CD14-positive monocyte (primary cell): ENCODE data around the gene OCSTAMP. TPM values are rescaled to one million over a fixed set of nuclear protein-coding genes. Genes with fewer than 3 reads are reported as not detected.

Experiments
- DNase-seq, 3 donors: peaks; one replicate each; pipeline ENCODE4 v3.0.0-alpha.2; 2011 to 2022
- H2AFZ ChIP-seq: 2 replicates; pipeline ENCODE4 v1.6.0; 2012; ENCODE audit warnings: mild to moderate bottlenecking, low read depth, low read length, inconsistent platforms; ENCODE audit not compliant: insufficient read depth, poor library complexity, severe bottlenecking
- H3K27ac ChIP-seq, 2 donors: 1 replicate in 1 of 2; 2 replicates in 1 of 2; pipeline ENCODE4 v1.5.1; 2012 to 2013; ENCODE audit warnings: low read length in 2 of 2, control low read depth in 1 of 2, inconsistent platforms in 1 of 2, low read depth in 1 of 2, mild to moderate bottlenecking in 1 of 2
- H3K27me3 ChIP-seq, 2 donors: one replicate each; pipeline versions ENCODE4 v1.6.0 to v1.6.1; 2011 to 2013; ENCODE audit warnings: low read length in 2 of 2; ENCODE audit not compliant: control insufficient read depth in 2 of 2, insufficient read depth in 2 of 2
- H3K36me3 ChIP-seq, 2 donors: replicated peaks in 1 of 2; 1 replicate in 1 of 2; 2 replicates in 1 of 2; pipeline versions ENCODE4 v1.5.1 to v1.6.1; 2012 to 2013; ENCODE audit warnings: low read length in 2 of 2, control low read depth in 1 of 2, inconsistent platforms in 1 of 2, mild to moderate bottlenecking in 1 of 2; ENCODE audit not compliant: insufficient read depth in 2 of 2, control insufficient read depth in 1 of 2
- H3K4me1 ChIP-seq, 2 donors: 1 replicate in 1 of 2; 2 replicates in 1 of 2; pipeline versions ENCODE4 v1.5.1 to v1.6.1; 2012 to 2013; ENCODE audit warnings: low read length in 2 of 2, control low read depth in 1 of 2, inconsistent platforms in 1 of 2, mild to moderate bottlenecking in 1 of 2, moderate library complexity in 1 of 2; ENCODE audit not compliant: insufficient read depth in 2 of 2, control insufficient read depth in 1 of 2
- H3K4me2 ChIP-seq: replicated peaks from 2 replicates; pipeline ENCODE3; 2012; ENCODE audit warnings: low read length, moderate library complexity, mild to moderate bottlenecking; ENCODE audit not compliant: poor library complexity, severe bottlenecking; ENCODE audit errors: extremely low read depth
- H3K4me3 ChIP-seq, 3 experiments: fragments of 200-600 bp in 1 of 3; sonication (generic) in 1 of 3; replicated peaks in 1 of 3; 1 replicate in 2 of 3; 2 replicates in 1 of 3; pipeline ENCODE4 v1.5.1; 2011 to 2013; ENCODE audit warnings: low read length in 3 of 3, mild to moderate bottlenecking in 3 of 3, control low read depth in 2 of 3, low read depth in 2 of 3, inconsistent platforms in 1 of 3, moderate library complexity in 1 of 3
- H3K79me2 ChIP-seq: 2 replicates; pipeline ENCODE4 v1.6.0; 2012; ENCODE audit warnings: mild to moderate bottlenecking, control low read depth, inconsistent platforms, low read length, moderate library complexity; ENCODE audit not compliant: insufficient read depth
- H3K9ac ChIP-seq: 2 replicates; pipeline ENCODE4 v1.6.0; 2017; ENCODE audit warnings: low read length, mild to moderate bottlenecking; ENCODE audit not compliant: insufficient read depth, poor library complexity, severe bottlenecking
- H3K9me3 ChIP-seq, 2 donors: replicated peaks in 1 of 2; 1 replicate in 1 of 2; 2 replicates in 1 of 2; pipeline versions ENCODE4 v1.5.1 to v1.6.1; 2012 to 2013; ENCODE audit warnings: low read length in 2 of 2, control low read depth in 1 of 2; ENCODE audit not compliant: control insufficient read depth in 1 of 2, insufficient read depth in 1 of 2
- H4K20me1 ChIP-seq: 2 replicates; pipeline ENCODE4 v1.6.0; 2012; ENCODE audit warnings: mild to moderate bottlenecking, low read length, control low read depth, moderate library complexity; ENCODE audit not compliant: insufficient read depth
- H3K27ac Mint-ChIP-seq, 7 donors: one replicate each; pipeline ENCODE4 v1.8.0; 2020; ENCODE audit warnings: mild to moderate bottlenecking in 7 of 7, mixed read lengths in 7 of 7, moderate library complexity in 6 of 7, inconsistent platforms in 2 of 7
- H3K27me3 Mint-ChIP-seq, 3 donors: one replicate each; pipeline ENCODE4 v1.8.0; 2021 to 2022; ENCODE audit warnings: low read depth in 3 of 3, mild to moderate bottlenecking in 3 of 3, mixed read lengths in 3 of 3, moderate library complexity in 3 of 3, inconsistent platforms in 1 of 3
- H3K36me3 Mint-ChIP-seq, 2 donors: one replicate each; pipeline ENCODE4 v1.8.0; 2020; ENCODE audit warnings: mixed read lengths in 2 of 2, inconsistent platforms in 1 of 2, mild to moderate bottlenecking in 1 of 2
- H3K4me1 Mint-ChIP-seq: one replicate; pipeline ENCODE4 v1.8.0; 2020; ENCODE audit warnings: mild to moderate bottlenecking, mixed read lengths
- H3K4me3 Mint-ChIP-seq, 2 donors: one replicate each; pipeline ENCODE4 v1.8.0; 2020; ENCODE audit warnings: mild to moderate bottlenecking in 2 of 2, mixed read lengths in 2 of 2, moderate library complexity in 1 of 2
- H3K9me3 Mint-ChIP-seq, 7 donors: one replicate each; pipeline ENCODE4 v1.8.0; 2020 to 2022; ENCODE audit warnings: mixed read lengths in 7 of 7, mild to moderate bottlenecking in 6 of 7, moderate library complexity in 6 of 7, inconsistent platforms in 2 of 7
- CTCF ChIP-seq: fragments of 200-600 bp; IDR thresholded peaks from one replicate; pipeline ENCODE4 v1.8.0; 2022; ENCODE audit warnings: antibody characterized with exemption, mild to moderate bottlenecking
- WGBS: methylation state at CpG from one replicate; pipeline ENCODE4 v1.1.5; 2013; ENCODE audit warnings: missing lambda C conversion rate; ENCODE audit not compliant: insufficient coverage; 5-methylcytosine and 5-hydroxymethylcytosine counted together
- intact Hi-C, 2 donors: fragments of 100-400 bp; cut with micrococcal nuclease; formaldehyde crosslinking; loops; one replicate each; pipeline versions ENCODE4 v1.15.0 to v1.15.1; 2023
- polyA plus RNA-seq, 3 donors: library from polyadenylated mRNA; depleted of rRNA in 1 of 3; unstranded in 2 of 3; stranded (reverse) in 1 of 3; fragments of 300-500 nt in 2 of 3; fragments of >200 nt in 1 of 3; fragmentation: Illumina TruSeq in 2 of 3; gene quantifications; 1 replicate in 2 of 3; 2 replicates in 1 of 3; pipeline ENCODE4 v1.2.3, GENCODE V29; 2012 to 2021

OCSTAMP gene
- polyA plus RNA-seq, 3 donors, result not detected

DNA sequence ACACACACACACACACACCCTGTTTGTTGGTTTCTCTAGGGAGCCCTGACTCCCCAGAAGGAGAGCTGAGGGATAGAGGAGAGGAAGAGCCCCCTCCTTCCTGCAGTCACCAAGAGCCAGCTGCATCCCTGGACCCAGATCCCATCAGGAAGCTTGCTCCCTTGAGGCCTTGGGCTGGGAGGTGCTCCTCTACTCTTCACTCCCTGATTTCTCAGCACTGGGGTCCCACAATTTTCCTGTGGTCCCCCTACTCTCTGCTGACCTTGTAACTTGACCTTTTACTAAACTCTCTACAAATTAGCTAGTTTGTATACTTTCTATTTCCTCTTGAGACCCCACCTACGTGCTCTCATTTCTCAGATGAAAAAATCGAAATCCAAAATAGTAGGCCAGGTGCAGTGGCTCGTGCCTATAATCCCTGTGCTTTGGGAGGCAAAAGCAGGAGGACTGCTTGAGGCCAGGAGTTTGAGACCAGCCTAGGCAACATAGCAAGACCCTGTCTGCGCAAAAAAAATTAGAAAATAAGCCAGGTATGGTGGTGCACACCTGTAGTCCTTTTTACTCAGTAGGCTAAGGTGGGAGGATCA is 5.0 kb upstream of the OCSTAMP start:
- H3K27ac ChIP-seq, result no peak overlapping the region
- no peaks in the 10 kb centered on the region for H4K20me1 ChIP-seq
- Mint-ChIP-seq H3K27ac (no peak overlapping the region), H3K36me3 (peaks cover 0 to 3% of the 10 kb centered on the region in 2 donors), H3K9me3 (no peaks in the 10 kb centered on the region), H3K27me3 (peaks cover 5 to 10% (median 7%) of the 10 kb centered on the region in 3 donors), H3K4me1 (peaks cover 25% of the 10 kb centered on the region), H3K4me3 (no peak overlapping the region)
- no peaks in the 10 kb centered on the region for H3K79me2 ChIP-seq
- no peaks in the 10 kb centered on the region for H3K9me3 ChIP-seq
- no peak overlapping the region for H2AFZ ChIP-seq
- peaks cover 2 to 3% of the 10 kb centered on the region in 2 donors for H3K27me3 ChIP-seq
- DNase-seq, result no peak
- no peak overlapping the region for H3K4me3 ChIP-seq
- TF ChIP-seq CTCF, result no peak
- intact Hi-C loops, result loop anchor here in 1 of 2 donors (10.0 kb wide), 1 partner anchor 129 kb away; the partner anchor contains the start of gene TP53RK
- H3K36me3 ChIP-seq, result no peaks in the 10 kb centered on the region
- H3K4me2 ChIP-seq, result no peak overlapping the region
- WGBS, result 95% methylated on average over 4 of the region's 4 CpGs
- peaks cover 24 to 27% of the 10 kb centered on the region in 2 donors for H3K4me1 ChIP-seq
- H3K9ac ChIP-seq, result no peak overlapping the region

- Mint-ChIP-seq H3K9me3 (no peaks in the 10 kb centered on the region), H3K4me1 (peaks cover 29% of the 10 kb centered on the region), H3K27ac (peak overlapping the region in 2 of 7 donors; percentile 28 to 47), H3K36me3 (peaks cover 0 to 3% of the 10 kb centered on the region in 2 donors), H3K27me3 (peaks cover 8 to 12% (median 9%) of the 10 kb centered on the region in 3 donors), H3K4me3 (no peak overlapping the region)
- no peak for TF ChIP-seq CTCF
- Histone ChIP-seq H3K4me2 (no peak overlapping the region), H3K4me3 (no peak overlapping the region), H3K9me3 (no peaks in the 10 kb centered on the region), H2AFZ (no peak overlapping the region), H3K36me3 (no peaks in the 10 kb centered on the region), H3K79me2 (no peaks in the 10 kb centered on the region), H3K9ac (no peak overlapping the region), H4K20me1 (no peaks in the 10 kb centered on the region), H3K27me3 (peaks cover 2 to 7% of the 10 kb centered on the region in 2 donors), H3K27ac (no peak overlapping the region), H3K4me1 (peaks cover 26 to 29% of the 10 kb centered on the region in 2 donors)
- 88% methylated on average over 3 of the region's 3 CpGs for WGBS
- intact Hi-C loops, result loop anchor here in 1 of 2 donors (10.0 kb wide), 1 partner anchor 130 kb away; the partner anchor contains the start of gene TP53RK
- no peak for DNase-seq
Observed at GRCh38 chr20:46554828-46555227, 4.4 kb upstream of the OCSTAMP start.
